Memory B cell (primary cell): ENCODE measurements around the gene ACTRT3.

Experiments used
- ATAC-seq: fragments of 150-1000 bp; cut with Tn5 transposase; 2 replicates; pipeline ENCODE4 v1.10.0; 2021; ENCODE audit warnings: low read depth, mild to moderate bottlenecking, moderate library complexity
- DNase-seq, 2 donors: peaks; one replicate each; pipeline ENCODE4 v3.0.0; 2022; ENCODE audit warnings: low spot score in 2 of 2
- H3K27ac Mint-ChIP-seq: one replicate; pipeline ENCODE4 v1.8.0; 2022; ENCODE audit warnings: mild to moderate bottlenecking, moderate library complexity, mixed read lengths
- H3K27me3 Mint-ChIP-seq: one replicate; pipeline ENCODE4 v1.8.0; 2022; ENCODE audit warnings: mixed read lengths
- H3K36me3 Mint-ChIP-seq: one replicate; pipeline ENCODE4 v1.8.0; 2022; ENCODE audit warnings: mild to moderate bottlenecking, mixed read lengths
- H3K4me1 Mint-ChIP-seq: one replicate; pipeline ENCODE4 v1.8.0; 2022; ENCODE audit warnings: mixed read lengths
- H3K4me3 Mint-ChIP-seq: one replicate; pipeline ENCODE4 v1.8.0; 2022; ENCODE audit warnings: mild to moderate bottlenecking, moderate library complexity, mixed read lengths
- H3K9me3 Mint-ChIP-seq: one replicate; pipeline ENCODE4 v1.8.0; 2022; ENCODE audit warnings: mixed read lengths

ACTRT3 gene

DNA sequence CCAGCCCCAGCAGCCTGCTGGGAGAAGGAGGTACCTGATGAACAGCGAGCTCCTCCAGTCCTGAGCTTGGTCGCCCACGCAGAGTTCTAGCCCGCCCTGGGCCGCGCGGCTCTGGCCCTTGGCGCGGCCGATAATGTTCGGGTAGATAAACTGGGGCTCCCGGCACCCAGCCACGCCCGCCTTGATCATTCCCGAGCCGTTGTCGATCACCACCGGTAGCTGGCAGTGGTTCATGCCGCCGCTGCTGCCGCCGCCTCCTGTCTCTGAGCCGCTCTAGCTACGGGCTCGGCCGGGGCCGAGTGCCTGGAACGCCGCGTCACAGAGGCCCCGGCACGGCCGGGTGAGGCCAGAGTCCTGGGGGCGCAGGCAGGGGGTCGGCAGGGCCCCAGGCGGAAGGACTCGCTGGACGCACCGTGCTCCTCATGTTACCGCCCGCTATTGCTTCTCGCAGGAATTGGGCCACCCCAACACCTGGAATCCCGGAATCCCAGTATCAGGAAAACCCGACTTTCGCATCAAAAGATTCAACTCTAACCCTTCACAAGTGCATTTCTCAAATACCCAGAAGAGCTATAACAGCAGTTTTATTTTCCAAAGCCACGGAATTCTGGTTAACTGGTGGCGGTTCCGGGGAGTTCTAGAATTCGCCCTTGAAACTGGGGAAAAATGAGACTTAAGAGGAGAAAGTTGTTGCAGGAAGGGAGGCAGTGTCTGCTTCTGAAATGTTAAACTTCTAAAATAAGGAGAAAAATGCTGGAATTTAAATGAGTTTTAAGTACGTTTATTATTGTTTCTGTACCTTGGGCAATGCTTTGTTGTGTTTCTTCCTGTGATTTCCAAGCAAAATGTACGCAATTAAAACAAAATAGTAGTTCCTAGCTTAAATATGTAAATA is at the start of gene ACTRT3:
Gene ACTRT3, minus strand, starts transcription at position 275 of the 895 bp plus-strand sequence. Its CDS starts 41 bp downstream, at position 234.
- H3K27me3 Mint-ChIP-seq: no peaks in the 10 kb centered on the region
- peak within 1 kb of the TSS; percentile 83 for H3K4me3 Mint-ChIP-seq
- peak; percentile 42 to 47 for DNase-seq
- peak within 1 kb of the TSS; percentile 53 for H3K27ac Mint-ChIP-seq
- peaks cover 4% of the 10 kb centered on the region for H3K4me1 Mint-ChIP-seq
- H3K36me3 Mint-ChIP-seq: no peaks in the 10 kb centered on the region
- H3K9me3 Mint-ChIP-seq: peaks cover 5% of the 10 kb centered on the region
- peak; percentile 12 for ATAC-seq

DNA sequence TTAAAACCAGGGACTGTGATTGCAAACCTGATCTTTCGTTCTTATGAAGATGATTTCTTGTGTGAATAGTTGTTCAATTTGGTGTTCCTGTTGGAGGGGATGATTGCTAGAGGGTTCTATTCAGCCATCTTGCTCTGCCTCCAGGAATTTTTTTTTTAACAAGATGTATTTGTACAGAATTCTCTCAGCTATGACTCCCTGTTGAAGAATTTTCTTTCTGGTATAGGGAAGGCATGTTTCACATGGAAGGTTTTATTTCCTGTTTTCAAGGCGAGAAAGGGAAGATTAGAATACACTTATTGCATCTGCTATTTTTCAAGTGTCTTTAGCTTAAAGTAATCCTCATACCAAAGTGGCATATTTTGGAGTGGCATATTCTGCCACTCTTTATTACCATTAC is 49.0 kb upstream of the ACTRT3 start:
- Mint-ChIP-seq H3K4me3 (no peak overlapping the region), H3K27me3 (no peaks in the 10 kb centered on the region), H3K9me3 (peaks cover 5% of the 10 kb centered on the region), H3K36me3 (peaks cover 5% of the 10 kb centered on the region), H3K4me1 (peaks cover 11% of the 10 kb centered on the region), H3K27ac (peak overlapping the region; percentile 20)
- DNase-seq (no peak), ATAC-seq (no peak)

DNA sequence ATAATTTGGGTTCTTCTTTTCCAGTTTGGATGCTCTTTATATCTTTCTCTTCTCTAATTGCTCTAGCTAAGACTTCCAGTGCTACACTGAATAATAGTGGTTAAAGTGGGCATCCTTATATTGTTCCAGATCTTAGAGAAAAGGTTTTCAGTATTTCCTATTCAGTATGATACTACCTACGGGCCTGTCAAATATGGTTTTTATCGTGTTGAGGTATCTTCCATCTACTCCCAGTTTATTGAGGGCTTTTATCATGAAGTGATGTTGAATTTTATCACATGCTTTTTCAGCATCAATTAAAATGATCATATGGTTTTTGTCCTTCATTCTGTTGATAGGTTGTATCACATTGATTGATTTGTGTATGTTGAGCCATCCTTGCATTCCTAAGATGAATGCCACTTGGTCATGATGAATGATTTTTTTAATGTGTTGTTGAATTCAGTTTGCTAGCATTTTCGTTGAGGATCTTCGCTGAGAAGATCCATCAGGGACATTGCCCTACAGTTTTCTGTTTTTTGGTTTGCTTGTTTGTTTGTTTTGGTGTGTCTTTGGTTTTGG is 46.3 kb upstream of the ACTRT3 start:
- ATAC-seq (no peak), DNase-seq (no peak)
- H3K36me3 Mint-ChIP-seq: peaks cover 5% of the 10 kb centered on the region
- peaks cover 23% of the 10 kb centered on the region for H3K4me1 Mint-ChIP-seq
- H3K9me3 Mint-ChIP-seq: peaks cover 5% of the 10 kb centered on the region
- H3K27ac Mint-ChIP-seq: no peak overlapping the region
- no peaks in the 10 kb centered on the region for H3K27me3 Mint-ChIP-seq
- H3K4me3 Mint-ChIP-seq: no peak overlapping the region

DNA sequence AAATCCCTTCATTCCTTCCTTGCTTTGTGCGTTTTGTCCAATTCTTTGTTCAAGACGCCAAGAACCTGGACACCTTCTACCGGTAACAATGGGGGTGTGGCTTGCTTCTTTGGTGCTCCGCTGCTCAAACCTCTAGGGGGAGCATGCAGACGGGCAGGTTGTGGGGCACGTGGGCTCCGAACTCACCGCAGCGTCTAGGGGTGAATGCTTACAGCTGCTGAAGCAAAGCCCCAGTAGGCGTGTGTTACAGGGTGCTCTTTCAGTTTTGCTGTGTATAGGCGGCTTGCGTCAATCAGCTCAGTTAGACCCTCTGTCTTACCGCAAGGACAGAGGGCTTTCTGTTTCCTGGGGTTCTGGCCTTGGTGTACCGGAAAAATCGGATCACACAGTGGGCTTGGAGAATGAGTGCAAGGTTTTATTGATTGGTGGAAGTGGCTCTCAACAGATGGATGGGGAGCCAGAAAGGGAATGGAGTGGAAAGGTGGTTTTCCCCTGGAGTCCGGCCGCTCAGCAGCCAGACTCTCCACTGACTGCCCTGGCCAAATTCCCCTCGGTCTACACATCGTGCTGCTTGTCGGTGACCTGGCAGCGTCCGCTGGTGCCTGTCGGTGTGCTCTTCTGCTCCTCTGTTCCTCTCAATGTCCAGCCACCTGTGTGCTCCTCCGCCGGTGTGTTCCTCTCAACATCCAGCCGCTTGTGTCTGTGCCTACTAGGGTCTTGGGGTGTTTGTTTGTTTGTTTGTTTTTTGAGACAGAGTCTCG is 44.6 kb upstream of the ACTRT3 start:
- DNase-seq (peak; percentile 64 to 86), ATAC-seq (peak; percentile 88)
- peak overlapping the region; percentile 83 for H3K27ac Mint-ChIP-seq
- H3K4me3 Mint-ChIP-seq: peak overlapping the region; percentile 87
- peaks cover 25% of the 10 kb centered on the region for H3K4me1 Mint-ChIP-seq
- H3K36me3 Mint-ChIP-seq: peaks cover 5% of the 10 kb centered on the region
- peaks cover 5% of the 10 kb centered on the region for H3K9me3 Mint-ChIP-seq
- H3K27me3 Mint-ChIP-seq: no peaks in the 10 kb centered on the region

DNA sequence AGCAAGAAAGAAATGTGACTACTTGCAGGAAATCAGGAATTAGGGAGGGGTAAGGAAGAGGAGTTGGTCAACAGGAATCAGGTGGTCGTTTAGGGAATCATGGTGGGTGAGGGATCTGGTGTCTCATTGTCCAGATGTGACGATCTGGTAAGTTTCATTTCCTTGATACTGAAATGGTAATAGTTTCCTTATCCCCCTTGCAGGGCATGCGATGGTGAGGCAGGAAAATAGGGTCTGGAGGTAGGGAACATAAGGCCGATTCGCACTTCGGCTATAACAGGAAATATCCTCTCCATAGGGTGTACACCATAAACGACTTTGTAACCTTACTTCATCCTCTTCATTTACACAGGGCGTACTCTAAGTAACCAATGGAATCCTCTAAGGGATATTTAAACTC is 43.9 kb upstream of the ACTRT3 start:
- Mint-ChIP-seq H3K4me1 (peaks cover 25% of the 10 kb centered on the region), H3K27ac (peak overlapping the region; percentile 83), H3K36me3 (peaks cover 6% of the 10 kb centered on the region), H3K27me3 (no peaks in the 10 kb centered on the region), H3K4me3 (peak overlapping the region; percentile 87), H3K9me3 (peaks cover 5% of the 10 kb centered on the region)
- DNase-seq: no peak
- ATAC-seq: no peak

DNA sequence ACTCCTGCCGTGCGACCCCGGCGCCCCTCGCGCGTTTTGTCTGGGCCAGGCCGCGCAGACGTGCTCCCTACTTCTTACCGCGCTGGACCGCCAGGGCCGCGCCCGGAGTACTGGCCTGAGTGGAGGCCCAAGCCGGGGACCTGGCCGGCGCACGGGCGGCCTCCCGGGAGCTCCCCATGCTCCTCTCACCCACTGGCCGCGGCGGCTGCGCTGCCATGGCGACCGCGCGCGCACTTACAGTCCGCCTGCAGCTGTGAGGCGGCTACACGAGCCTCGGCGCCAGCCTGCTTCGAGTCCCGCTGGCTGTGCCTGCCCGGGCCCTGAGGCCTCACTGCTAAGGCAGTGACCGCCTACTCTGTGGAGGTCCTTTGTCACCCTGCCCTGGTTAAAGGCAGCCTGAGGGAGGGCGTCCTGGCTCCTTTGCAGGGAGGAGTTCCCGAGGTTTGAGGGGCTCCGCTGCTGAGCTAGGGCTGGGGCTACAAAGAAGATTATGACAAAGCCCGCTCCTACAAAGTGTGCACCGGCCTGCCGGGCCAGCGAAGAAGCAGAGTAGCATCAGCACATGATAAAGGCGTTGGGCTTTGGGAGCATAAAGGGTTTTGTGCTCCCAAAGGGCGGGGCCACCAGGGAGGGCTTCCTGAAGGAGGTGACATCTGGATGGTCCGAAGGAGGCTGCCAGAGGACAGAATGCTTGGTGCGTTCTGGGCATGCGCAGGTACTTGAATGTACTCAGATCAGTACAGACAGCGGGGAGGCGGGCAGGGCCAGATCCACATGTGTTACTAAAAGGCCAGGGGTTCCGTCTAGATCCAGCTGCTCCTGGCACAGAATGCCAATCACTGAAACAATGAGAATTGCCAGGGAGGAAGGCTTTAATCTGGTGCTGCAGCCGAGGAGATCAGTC is 43.2 kb upstream of the ACTRT3 start, which contains the start of the genes LRRC34 and LRRIQ4:
Gene LRRC34, minus strand, starts transcription at position 573 of the 904 bp plus-strand sequence. Its CDS starts 356 bp downstream, at position 217.
Gene LRRIQ4, plus strand, starts transcription at position 539 of the 904 bp plus-strand sequence. CDS start 9,052 bp downstream, outside the sequence.
- peak within 1 kb of the TSS; percentile 87 for H3K4me3 Mint-ChIP-seq
- peaks cover 25% of the 10 kb centered on the region for H3K4me1 Mint-ChIP-seq
- DNase-seq (peak; percentile 46 to 71), ATAC-seq (peak; percentile 57)
- no peaks in the 10 kb centered on the region for H3K27me3 Mint-ChIP-seq
- H3K9me3 Mint-ChIP-seq: peaks cover 5% of the 10 kb centered on the region
- peak within 1 kb of the TSS; percentile 83 for H3K27ac Mint-ChIP-seq
- H3K36me3 Mint-ChIP-seq: peaks cover 8% of the 10 kb centered on the region

DNA sequence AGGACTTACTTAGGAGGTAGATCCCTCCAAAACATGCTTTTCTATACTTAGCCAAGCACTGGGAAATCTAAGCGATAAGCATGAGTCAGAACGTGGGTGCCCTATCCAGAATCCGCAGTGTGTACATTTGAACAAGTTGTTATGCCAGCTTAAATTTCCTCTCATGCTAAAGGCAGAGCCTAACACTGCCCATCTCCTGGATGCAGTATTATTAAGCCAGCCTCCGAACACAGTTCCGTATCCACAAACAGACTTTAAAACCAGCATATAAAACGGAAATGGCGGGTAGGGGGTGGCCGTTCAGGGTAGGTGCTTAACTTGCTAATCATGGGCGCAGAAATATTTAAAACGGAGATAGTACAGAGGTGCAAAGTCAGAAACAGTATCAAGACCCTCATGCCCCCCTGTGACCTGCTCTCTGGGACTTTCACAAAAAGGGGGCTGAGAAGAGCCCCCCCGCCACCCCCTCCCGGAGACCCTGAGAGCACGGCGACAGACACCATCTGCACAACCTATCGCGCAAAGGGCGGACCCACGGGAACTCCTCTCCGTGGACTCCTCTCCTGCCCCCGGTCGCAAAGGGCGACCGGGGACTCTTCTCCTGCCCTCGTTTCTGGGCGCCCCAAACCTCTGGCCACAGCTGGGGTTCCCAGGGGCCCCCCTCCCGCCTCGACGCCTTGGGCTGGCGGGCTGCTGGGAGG is 42.4 kb upstream of the ACTRT3 start:
- H3K27ac Mint-ChIP-seq: peak overlapping the region; percentile 83
- H3K4me3 Mint-ChIP-seq: peak overlapping the region; percentile 87
- peaks cover 8% of the 10 kb centered on the region for H3K36me3 Mint-ChIP-seq
- H3K27me3 Mint-ChIP-seq: no peaks in the 10 kb centered on the region
- peaks cover 25% of the 10 kb centered on the region for H3K4me1 Mint-ChIP-seq
- H3K9me3 Mint-ChIP-seq: peaks cover 5% of the 10 kb centered on the region
- peak; percentile 2 for ATAC-seq
- DNase-seq: no peak

DNA sequence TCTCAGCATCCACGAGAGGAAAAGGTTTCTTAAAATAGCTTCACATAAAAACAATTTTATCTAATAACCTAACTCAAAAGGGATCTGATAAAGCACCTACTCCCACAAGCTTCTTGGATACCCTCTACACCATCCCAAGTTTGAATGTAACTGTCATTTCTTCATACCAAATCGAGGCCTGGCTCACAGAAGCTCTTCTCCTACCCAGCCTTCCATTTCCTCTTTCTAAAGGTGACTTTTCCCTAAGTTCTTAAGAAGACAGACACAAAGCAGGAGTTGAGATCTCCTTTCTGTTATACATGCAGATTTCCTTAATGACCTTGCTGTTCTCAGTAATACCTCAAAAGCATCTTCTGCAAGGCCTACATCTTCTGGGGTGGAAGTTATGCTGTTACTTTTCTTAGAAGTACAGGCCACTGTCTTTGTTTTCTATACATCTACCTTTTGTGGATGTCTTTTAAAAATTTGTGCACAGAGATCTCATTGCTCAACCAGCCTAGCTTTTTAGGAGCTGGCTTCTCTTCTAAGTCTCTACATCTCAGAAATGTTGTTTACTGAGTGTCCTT is 40.0 kb upstream of the ACTRT3 start:
- DNase-seq (no peak), ATAC-seq (no peak)
- H3K4me3 Mint-ChIP-seq: no peak overlapping the region
- H3K27me3 Mint-ChIP-seq: no peaks in the 10 kb centered on the region
- H3K4me1 Mint-ChIP-seq: peaks cover 24% of the 10 kb centered on the region
- H3K9me3 Mint-ChIP-seq: no peaks in the 10 kb centered on the region
- peaks cover 2% of the 10 kb centered on the region for H3K36me3 Mint-ChIP-seq
- H3K27ac Mint-ChIP-seq: peak overlapping the region; percentile 53

DNA sequence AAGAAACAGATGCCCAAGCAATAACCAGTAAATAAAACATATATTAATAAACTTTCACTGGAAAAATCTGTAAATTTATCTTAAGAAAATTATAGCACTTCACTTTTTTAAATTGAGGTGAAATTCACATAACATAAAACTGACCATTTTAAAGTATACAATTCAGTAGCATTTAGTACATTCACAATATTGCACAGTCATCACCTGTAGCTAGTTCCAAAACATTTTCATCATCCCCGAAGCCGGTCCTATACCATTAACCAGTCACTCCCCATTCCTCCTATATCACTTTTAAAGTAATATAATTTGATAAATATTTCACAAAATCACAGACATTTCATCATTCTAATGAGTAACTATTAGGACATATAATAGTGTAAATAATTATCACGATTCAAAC is 35.3 kb upstream of the ACTRT3 start:
- Mint-ChIP-seq H3K36me3 (peaks cover 2% of the 10 kb centered on the region), H3K27ac (no peak overlapping the region), H3K4me1 (peaks cover 3% of the 10 kb centered on the region), H3K4me3 (no peak overlapping the region), H3K9me3 (no peaks in the 10 kb centered on the region), H3K27me3 (no peaks in the 10 kb centered on the region)
- DNase-seq (no peak), ATAC-seq (no peak)

DNA sequence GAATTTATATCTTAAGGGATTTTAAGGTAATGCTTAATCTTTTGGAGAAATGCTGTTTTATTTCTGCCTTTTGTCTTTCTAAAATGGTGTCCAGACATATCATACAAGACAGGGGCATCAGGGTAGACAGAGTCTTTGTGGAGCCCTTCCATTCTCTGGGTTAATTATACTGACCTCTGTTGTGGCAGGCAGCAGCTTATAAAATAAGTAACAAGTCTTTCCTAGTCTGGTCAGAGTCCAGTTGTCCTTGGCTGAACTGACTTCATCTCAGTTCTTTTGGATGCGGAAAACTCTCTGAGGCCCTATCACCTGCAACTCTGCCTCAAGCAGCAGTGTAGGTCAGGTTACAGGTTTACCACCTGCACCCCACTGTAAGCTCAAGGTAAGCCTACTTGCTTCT is 23.0 kb upstream of the ACTRT3 start:
- Mint-ChIP-seq H3K4me3 (no peak overlapping the region), H3K4me1 (no peaks in the 10 kb centered on the region), H3K27ac (peak overlapping the region; percentile 50), H3K36me3 (peaks cover 11% of the 10 kb centered on the region), H3K9me3 (no peaks in the 10 kb centered on the region), H3K27me3 (no peaks in the 10 kb centered on the region)
- ATAC-seq: no peak
- no peak for DNase-seq

DNA sequence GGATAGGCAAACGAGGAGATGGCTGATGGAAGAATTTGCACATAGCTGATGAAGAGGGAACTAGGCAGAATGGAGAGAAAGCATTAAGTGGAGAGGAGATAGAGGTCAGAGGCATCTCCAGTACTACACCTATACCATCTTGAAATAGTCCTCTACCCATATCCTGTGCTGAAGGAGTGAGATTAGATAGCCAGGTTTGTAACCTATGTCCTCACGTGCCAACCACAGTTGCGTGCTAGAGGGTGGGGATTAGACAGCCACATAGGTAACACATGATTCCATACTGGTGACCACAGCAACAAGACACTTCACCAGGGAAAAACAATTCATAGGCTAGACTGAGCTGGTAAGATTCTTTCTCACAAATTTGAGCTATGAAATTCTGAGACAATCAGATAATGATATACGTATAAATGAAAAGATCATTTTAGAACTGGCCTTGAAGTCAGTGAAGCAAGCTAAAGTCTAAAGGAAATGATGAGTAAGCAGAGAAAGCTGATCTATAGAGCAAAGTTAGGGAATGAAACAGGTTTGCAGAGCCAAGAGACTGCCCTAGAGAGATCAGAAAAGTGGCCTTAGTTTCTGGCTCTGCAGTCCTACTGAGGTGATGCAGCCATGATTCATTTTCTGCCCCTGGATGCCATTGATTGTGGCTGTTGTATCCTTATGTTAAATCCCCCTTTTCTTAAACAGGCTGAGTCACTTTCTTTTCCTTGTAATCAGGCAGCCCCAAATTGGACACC is 21.5 kb upstream of the ACTRT3 start:
- H3K4me3 Mint-ChIP-seq: no peak overlapping the region
- no peak for DNase-seq
- no peaks in the 10 kb centered on the region for H3K4me1 Mint-ChIP-seq
- H3K9me3 Mint-ChIP-seq: no peaks in the 10 kb centered on the region
- H3K36me3 Mint-ChIP-seq: peaks cover 20% of the 10 kb centered on the region
- H3K27ac Mint-ChIP-seq: no peak overlapping the region
- ATAC-seq: no peak
- H3K27me3 Mint-ChIP-seq: no peaks in the 10 kb centered on the region

DNA sequence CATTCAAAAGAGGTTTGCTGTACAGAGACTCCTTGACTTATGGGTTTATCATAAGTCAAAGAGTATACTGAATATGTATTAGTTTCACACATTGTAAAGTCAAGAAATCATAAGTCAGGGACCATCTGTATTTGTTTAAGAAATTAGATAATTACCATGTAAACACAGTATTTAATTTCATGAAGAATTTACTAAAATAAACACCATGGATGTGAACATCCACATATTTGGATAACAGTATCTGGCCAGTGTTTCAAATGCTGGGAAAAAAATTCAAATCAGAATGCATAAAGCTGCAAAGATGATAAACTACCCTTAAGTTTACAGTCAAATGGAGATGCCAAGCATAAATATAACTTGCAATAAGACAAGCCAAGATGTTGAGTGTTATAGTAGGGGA is 20.9 kb upstream of the ACTRT3 start:
- no peak for ATAC-seq
- Mint-ChIP-seq H3K36me3 (peaks cover 25% of the 10 kb centered on the region), H3K9me3 (no peaks in the 10 kb centered on the region), H3K4me1 (no peaks in the 10 kb centered on the region), H3K27me3 (no peaks in the 10 kb centered on the region), H3K27ac (no peak overlapping the region), H3K4me3 (no peak overlapping the region)
- DNase-seq: no peak
